Smooth muscle cell (in vitro differentiated cells): ENCODE data around the gene HSPB1. TPM values are rescaled to one million over a fixed set of nuclear protein-coding genes. Genes with fewer than 3 reads are reported as not detected.
"Not testable (repeated sequence)": the region's sequence is repeated elsewhere in the genome, so short reads cannot be mapped to it uniquely, and the experiment has no call there.

Experiments used
- DNase-seq: peaks from one replicate; lab custom pipeline; 2025; ENCODE audit not compliant: unreplicated experiment; lab: John Stamatoyannopoulos, UW
- H2AFZ ChIP-seq: fragments of 200-600 bp; sonication (generic); 2 replicates; pipeline ENCODE4 v1.6.0; 2016; ENCODE audit warnings: antibody characterized with exemption, low read depth, mild to moderate bottlenecking
- H3F3A ChIP-seq: fragments of 200-600 bp; sonication (generic); 2 replicates; pipeline ENCODE4 v1.6.0; 2017; ENCODE audit warnings: antibody characterized with exemption, low read depth
- H3K27ac ChIP-seq: fragments of 200-600 bp; sonication (generic); 2 replicates; pipeline ENCODE4 v1.5.1; 2016; ENCODE audit warnings: low read depth, mild to moderate bottlenecking
- H3K27me3 ChIP-seq: fragments of 200-600 bp; sonication (generic); 2 replicates; pipeline ENCODE4 v1.6.1; 2016; ENCODE audit warnings: low read depth, mild to moderate bottlenecking
- H3K36me3 ChIP-seq: fragments of 200-600 bp; sonication (generic); 2 replicates; pipeline ENCODE4 v1.5.1; 2016; ENCODE audit warnings: low read depth
- H3K4me1 ChIP-seq: fragments of 200-600 bp; sonication (generic); 2 replicates; pipeline ENCODE4 v1.5.1; 2016; ENCODE audit warnings: low read depth
- H3K4me2 ChIP-seq: fragments of 200-600 bp; sonication (generic); 2 replicates; pipeline ENCODE4 v1.6.0; 2016; ENCODE audit warnings: mild to moderate bottlenecking
- H3K4me3 ChIP-seq: fragments of 200-600 bp; sonication (generic); 2 replicates; pipeline ENCODE4 v1.5.1; 2016; ENCODE audit warnings: mild to moderate bottlenecking
- H3K79me2 ChIP-seq: fragments of 200-600 bp; sonication (generic); 2 replicates; pipeline ENCODE4 v1.6.0; 2016; ENCODE audit warnings: low read depth, mild to moderate bottlenecking
- H3K9ac ChIP-seq: fragments of 200-600 bp; sonication (generic); 2 replicates; pipeline ENCODE4 v1.6.0; 2016; ENCODE audit warnings: low read depth
- H3K9me3 ChIP-seq: fragments of 200-600 bp; sonication (generic); replicated peaks from 2 replicates; pipeline ENCODE4 v1.5.1; 2016; ENCODE audit warnings: low read depth
- H4K20me1 ChIP-seq: fragments of 200-600 bp; sonication (generic); 2 replicates; pipeline ENCODE4 v1.6.0; 2016; ENCODE audit warnings: low read depth
- WGBS: methylation state at CpG from one replicate; pipeline ENCODE4 v1.1.7; 2016; ENCODE audit warnings: low lambda C conversion rate; 5-methylcytosine and 5-hydroxymethylcytosine counted together
- polyA plus RNA-seq: library from polyadenylated mRNA; unstranded; fragments of >200 nt; fragmentation: Nextera tagmentation; extraction: Ambion mirVana; gene quantifications from 2 replicates; pipeline ENCODE4 v1.2.1, GENCODE V29; 2016
- total RNA-seq: library from RNA; depleted of rRNA; stranded (reverse); fragments of >200 nt; gene quantifications from 2 replicates; pipeline ENCODE4 v1.2.3, GENCODE V29; 2014
- TF ChIP-seq, protein P1 (sequence below): fragments of 200-600 bp; sonication (generic); IDR thresholded peaks from 2 replicates; pipeline ENCODE4 v1.5.1; 2017; ENCODE audit warnings: borderline replicate concordance, mild to moderate bottlenecking, antibody characterized with exemption; ENCODE audit not compliant: insufficient read depth, poor library complexity, severe bottlenecking

The HSPB1 gene
- total and polyA plus RNA-seq, 2 experiments from 2014 or later: 484 to 1,842 TPM

DNA sequence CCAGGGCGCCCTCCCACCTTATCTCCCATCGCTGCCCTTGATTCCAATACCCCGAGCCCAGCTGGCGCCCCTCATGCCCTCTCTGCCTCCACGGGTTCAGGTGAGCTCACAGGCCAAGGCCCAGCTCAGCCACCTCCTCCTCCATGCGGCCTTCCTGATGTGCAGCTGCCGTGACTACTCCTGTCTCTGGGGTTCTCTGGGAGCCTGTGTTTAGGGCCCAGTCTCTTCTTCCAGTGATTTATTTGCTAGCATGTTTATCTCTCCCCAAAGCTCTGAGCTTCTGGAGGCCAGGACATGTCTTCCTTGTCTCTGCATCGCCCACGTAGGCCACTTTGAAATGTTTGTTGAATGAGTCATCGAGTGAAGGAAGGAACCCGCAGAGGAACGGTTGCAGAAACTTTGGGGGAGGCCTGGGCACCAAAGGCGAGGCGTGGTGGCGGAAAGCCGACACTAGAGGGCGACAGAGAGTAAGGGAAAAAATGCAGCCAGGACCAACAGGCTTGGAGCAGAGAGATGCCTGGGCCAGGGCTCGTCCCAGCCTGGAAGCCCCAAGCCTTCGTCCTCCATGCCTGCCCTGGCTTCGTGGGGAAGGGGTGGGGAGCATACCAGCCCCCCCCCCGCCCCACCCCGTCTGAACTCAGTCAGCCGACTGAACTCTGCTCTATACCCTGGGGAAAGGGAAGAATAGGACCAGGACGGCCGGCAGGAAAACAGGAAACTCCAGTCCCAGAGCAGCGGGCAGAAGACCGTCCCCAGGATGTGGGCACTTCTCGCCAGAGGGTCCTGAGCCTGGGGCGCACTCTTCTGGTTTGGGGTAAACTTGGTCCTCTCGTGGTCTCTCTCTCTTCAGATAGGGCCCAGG is 10.9 kb upstream of the HSPB1 start:
- H3K4me2 ChIP-seq: peak overlapping the region; percentile 69
- no peak overlapping the region for H3K4me3 ChIP-seq
- H3K27ac ChIP-seq: peak overlapping the region; percentile 97
- peaks cover 28% of the 10 kb centered on the region for H3F3A ChIP-seq
- H3K9ac ChIP-seq: peak overlapping the region; percentile 53
- no peaks in the 10 kb centered on the region for H3K27me3 ChIP-seq
- 18% methylated on average over 27 of the region's 30 CpGs for WGBS
- DNase-seq: peak; percentile 97
- peak overlapping the region; percentile 32 for H2AFZ ChIP-seq
- no peaks in the 10 kb centered on the region for H3K36me3 ChIP-seq
- TF ChIP-seq, protein P1, sequence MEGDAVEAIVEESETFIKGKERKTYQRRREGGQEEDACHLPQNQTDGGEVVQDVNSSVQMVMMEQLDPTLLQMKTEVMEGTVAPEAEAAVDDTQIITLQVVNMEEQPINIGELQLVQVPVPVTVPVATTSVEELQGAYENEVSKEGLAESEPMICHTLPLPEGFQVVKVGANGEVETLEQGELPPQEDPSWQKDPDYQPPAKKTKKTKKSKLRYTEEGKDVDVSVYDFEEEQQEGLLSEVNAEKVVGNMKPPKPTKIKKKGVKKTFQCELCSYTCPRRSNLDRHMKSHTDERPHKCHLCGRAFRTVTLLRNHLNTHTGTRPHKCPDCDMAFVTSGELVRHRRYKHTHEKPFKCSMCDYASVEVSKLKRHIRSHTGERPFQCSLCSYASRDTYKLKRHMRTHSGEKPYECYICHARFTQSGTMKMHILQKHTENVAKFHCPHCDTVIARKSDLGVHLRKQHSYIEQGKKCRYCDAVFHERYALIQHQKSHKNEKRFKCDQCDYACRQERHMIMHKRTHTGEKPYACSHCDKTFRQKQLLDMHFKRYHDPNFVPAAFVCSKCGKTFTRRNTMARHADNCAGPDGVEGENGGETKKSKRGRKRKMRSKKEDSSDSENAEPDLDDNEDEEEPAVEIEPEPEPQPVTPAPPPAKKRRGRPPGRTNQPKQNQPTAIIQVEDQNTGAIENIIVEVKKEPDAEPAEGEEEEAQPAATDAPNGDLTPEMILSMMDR: peak; percentile 96
- no peaks in the 10 kb centered on the region for H3K9me3 ChIP-seq
- no peaks in the 10 kb centered on the region for H3K79me2 ChIP-seq
- no peaks in the 10 kb centered on the region for H4K20me1 ChIP-seq
- no peaks in the 10 kb centered on the region for H3K4me1 ChIP-seq

DNA sequence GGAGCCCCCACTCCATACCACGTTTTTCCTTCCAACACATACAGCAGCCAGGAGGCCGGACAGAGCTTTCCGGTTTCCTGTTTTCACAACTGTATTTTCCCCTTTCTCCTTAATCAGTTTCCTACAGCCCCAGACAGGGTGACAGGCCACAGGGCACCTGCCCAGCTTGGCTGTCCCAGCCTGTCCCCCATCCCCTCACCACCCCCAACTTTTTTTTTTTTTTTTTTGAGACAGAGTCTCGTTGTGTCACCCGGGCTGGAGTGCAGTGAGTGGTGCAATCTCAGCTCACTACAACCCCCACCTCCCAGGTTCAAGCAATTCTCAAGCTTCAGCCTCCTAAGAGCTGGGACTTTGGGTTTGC is 10.3 kb upstream of the HSPB1 start:
- peak overlapping the region; percentile 69 for H3K4me2 ChIP-seq
- H3K36me3 ChIP-seq: no peaks in the 10 kb centered on the region
- no peaks in the 10 kb centered on the region for H3K79me2 ChIP-seq
- DNase-seq: no peak
- no peaks in the 10 kb centered on the region for H3K4me1 ChIP-seq
- peaks cover 30% of the 10 kb centered on the region for H3F3A ChIP-seq
- no peaks in the 10 kb centered on the region for H3K9me3 ChIP-seq
- H3K9ac ChIP-seq: peak overlapping the region; percentile 53
- no peak overlapping the region for H3K4me3 ChIP-seq
- H3K27ac ChIP-seq: peak overlapping the region; percentile 97
- TF ChIP-seq, protein P1: no peak
- no peaks in the 10 kb centered on the region for H4K20me1 ChIP-seq
- peak overlapping the region; percentile 32 for H2AFZ ChIP-seq
- WGBS: 2% methylated on average over 5 of the region's 5 CpGs
- no peaks in the 10 kb centered on the region for H3K27me3 ChIP-seq

DNA sequence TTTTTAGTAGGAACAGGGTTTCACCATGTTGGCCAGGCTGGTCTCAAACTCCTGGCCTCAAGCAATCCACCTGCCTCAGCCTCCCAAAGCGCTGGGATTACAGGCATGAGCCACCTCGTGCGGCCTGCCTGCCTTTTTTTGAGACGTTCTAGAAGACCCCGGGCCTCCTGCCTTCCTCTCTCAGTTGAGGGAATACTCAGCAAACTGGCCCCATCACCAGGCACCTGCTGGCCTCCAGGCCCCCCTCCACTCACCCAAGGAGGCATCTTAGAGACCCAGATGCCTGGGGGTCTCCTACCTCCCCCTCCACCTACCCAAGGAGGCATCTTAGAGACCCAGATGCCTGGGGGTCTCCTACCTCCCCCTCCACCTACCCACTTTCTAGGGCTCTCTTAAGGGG is 9.6 kb upstream of the HSPB1 start:
- not testable (repeated sequence) for H3K4me1 ChIP-seq, H3K36me3 ChIP-seq
- 89% methylated on average over 5 of the region's 5 CpGs for WGBS

DNA sequence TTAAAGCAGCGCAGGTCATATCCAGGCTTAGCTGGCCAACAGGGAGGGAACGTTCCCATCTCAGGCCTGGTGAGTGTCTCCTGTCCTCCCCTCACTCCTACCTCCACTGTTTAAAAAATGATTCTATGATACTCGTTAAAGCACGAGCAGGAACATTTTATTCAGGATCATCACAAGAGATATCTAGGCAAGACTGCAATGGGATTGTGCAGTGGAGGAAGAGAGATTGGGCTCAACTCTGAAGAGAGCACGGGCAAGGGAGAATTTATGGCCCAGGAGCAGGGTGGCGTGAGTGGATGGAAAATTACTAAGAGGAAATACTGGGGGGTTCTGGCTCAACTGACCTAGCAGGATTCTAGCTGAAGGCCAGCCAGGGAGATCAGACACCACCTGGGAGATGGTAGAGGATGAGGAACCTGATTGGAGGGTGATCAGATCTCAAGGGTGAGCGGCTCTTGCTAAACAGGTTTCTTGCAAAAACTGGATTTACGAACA is 9.0 kb upstream of the HSPB1 start:
- Histone ChIP-seq H3K9me3 (no peaks in the 10 kb centered on the region), H3K79me2 (no peaks in the 10 kb centered on the region), H2AFZ (no peak overlapping the region), H4K20me1 (no peaks in the 10 kb centered on the region), H3K9ac (no peak overlapping the region), H3K4me2 (peak overlapping the region; percentile 73), H3F3A (peaks cover 30% of the 10 kb centered on the region), H3K4me1 (no peaks in the 10 kb centered on the region), H3K27ac (peak overlapping the region; percentile 97), H3K27me3 (no peaks in the 10 kb centered on the region), H3K4me3 (no peak overlapping the region), H3K36me3 (no peaks in the 10 kb centered on the region)
- WGBS: 70% methylated on average over 8 of the region's 8 CpGs
- TF ChIP-seq, protein P1: no peak
- DNase-seq: no peak

More for the DNA sequence above, 9.6 kb upstream of the HSPB1 start:
- not testable (repeated sequence) for H3K4me3 ChIP-seq, H3K27me3 ChIP-seq, H4K20me1 ChIP-seq, H3K9ac ChIP-seq, H3K9me3 ChIP-seq, H3K79me2 ChIP-seq, H2AFZ ChIP-seq, DNase-seq
- Histone ChIP-seq H3K27ac (peak overlapping the region; percentile 97), H3F3A (peaks cover 30% of the 10 kb centered on the region), H3K4me2 (peak overlapping the region; percentile 69)
